Neural cell (in vitro differentiated cells): ENCODE measurements around the gene MYPN. TPM values are rescaled to one million over a fixed set of nuclear protein-coding genes. Genes with fewer than 3 reads are reported as not detected.
"Not testable (repeated sequence)": the region's sequence is repeated elsewhere in the genome, so short reads cannot be mapped to it uniquely, and the experiment has no call there.

Experiments
- H2AFZ ChIP-seq: fragments of 200-600, 300-800 bp; sonication (generic), shearing (Covaris generic); 2 replicates; pipeline ENCODE4 v1.6.0; 2014; ENCODE audit warnings: low read depth, mild to moderate bottlenecking, antibody characterized with exemption, low read length, moderate library complexity
- H3F3A ChIP-seq: fragments of 200-600 bp; shearing (Covaris generic); 2 replicates; pipeline ENCODE4 v1.6.1; 2016; ENCODE audit warnings: mild to moderate bottlenecking, moderate library complexity, mixed read lengths, antibody characterized with exemption, low read length; ENCODE audit not compliant: insufficient read depth, poor library complexity, severe bottlenecking
- H3K27ac ChIP-seq: fragments of 200-600, 300-800 bp; sonication (generic), shearing (Covaris generic); 2 replicates; pipeline ENCODE4 v1.5.1; 2014; ENCODE audit warnings: mild to moderate bottlenecking, low read length, moderate library complexity
- H3K27me3 ChIP-seq: fragments of 300-800, 200-600 bp; sonication (generic), shearing (Covaris generic); 2 replicates; pipeline ENCODE4 v1.6.0; 2014; ENCODE audit warnings: mild to moderate bottlenecking, low read depth, low read length, moderate library complexity; ENCODE audit not compliant: insufficient read depth
- H3K36me3 ChIP-seq: fragments of 300-800, 200-600 bp; sonication (generic), shearing (Covaris generic); 2 replicates; pipeline ENCODE4 v1.5.1; 2014; ENCODE audit warnings: mild to moderate bottlenecking, antibody characterized with exemption, low read length, moderate library complexity; ENCODE audit not compliant: insufficient read depth
- H3K4me2 ChIP-seq: fragments of 300-800, 200-600 bp; sonication (generic), shearing (Covaris generic); 2 replicates; pipeline ENCODE4 v1.6.0; 2014; ENCODE audit warnings: mild to moderate bottlenecking, low read length
- H3K4me3 ChIP-seq: fragments of 300-800, 200-600 bp; sonication (generic), shearing (Covaris generic); 2 replicates; pipeline ENCODE4 v1.5.1; 2014; ENCODE audit warnings: mild to moderate bottlenecking, low read length, moderate library complexity
- H3K79me2 ChIP-seq: fragments of 200-600 bp; shearing (Covaris generic); replicated peaks from 2 replicates; pipeline ENCODE4 v1.6.0; 2014; ENCODE audit warnings: mild to moderate bottlenecking, low read length, moderate library complexity; ENCODE audit not compliant: insufficient read depth
- H3K9ac ChIP-seq: fragments of 300-800, 200-600 bp; sonication (generic), shearing (Covaris generic); 2 replicates; pipeline ENCODE4 v1.6.1; 2016; ENCODE audit warnings: mild to moderate bottlenecking, low read length, mixed read lengths
- H3K9me2 ChIP-seq: fragments of 200-600 bp; shearing (Covaris generic); 2 replicates; pipeline ENCODE4 v1.6.1; 2016; ENCODE audit warnings: mild to moderate bottlenecking, low read length, mixed read lengths; ENCODE audit not compliant: insufficient read depth
- H3K9me3 ChIP-seq: fragments of 200-600, 300-800 bp; sonication (generic), shearing (Covaris generic); 2 replicates; pipeline ENCODE4 v1.6.1; 2016; ENCODE audit warnings: mild to moderate bottlenecking, mixed run types, low read length, moderate library complexity, mixed read lengths
- H4K20me1 ChIP-seq: fragments of 200-600 bp; shearing (Covaris generic); 2 replicates; pipeline ENCODE4 v1.6.1; 2016; ENCODE audit warnings: mild to moderate bottlenecking, mixed run types; ENCODE audit not compliant: insufficient read depth
- CTCF ChIP-seq: fragments of 450-650 bp; IDR thresholded peaks from 2 replicates; pipeline ENCODE4 v1.5.1; 2014; ENCODE audit warnings: antibody characterized with exemption, mild to moderate bottlenecking, moderate library complexity; ENCODE audit not compliant: poor library complexity, severe bottlenecking
- EP300 ChIP-seq: fragments of 450-650 bp; conservative IDR thresholded peaks from 2 replicates; pipeline ENCODE4 v1.6.1; 2014; ENCODE audit warnings: antibody characterized with exemption, mild to moderate bottlenecking, moderate library complexity; ENCODE audit not compliant: poor library complexity, severe bottlenecking
- EZH2 ChIP-seq: fragments of 200-600, 300-800 bp; shearing (Covaris generic), sonication (generic); IDR thresholded peaks from 2 replicates; pipeline ENCODE4 v1.6.1; 2014; ENCODE audit warnings: antibody characterized with exemption, low read length, borderline replicate concordance, mild to moderate bottlenecking; ENCODE audit not compliant: insufficient read depth, poor library complexity, severe bottlenecking
- MXI1 ChIP-seq: fragments of 450-650 bp; conservative IDR thresholded peaks from 2 replicates; pipeline ENCODE4 v1.6.1; 2014; ENCODE audit warnings: antibody characterized with exemption, mild to moderate bottlenecking; ENCODE audit not compliant: poor library complexity, severe bottlenecking
- POLR2AphosphoS5 ChIP-seq: IDR thresholded peaks from 2 replicates; pipeline ENCODE4 v1.6.1; 2012
- RAD21 ChIP-seq: fragments of 450-650 bp; conservative IDR thresholded peaks from 2 replicates; pipeline ENCODE4 v1.6.1; 2014; ENCODE audit warnings: antibody characterized with exemption, mild to moderate bottlenecking, moderate library complexity
- REST ChIP-seq: IDR thresholded peaks from 2 replicates; pipeline ENCODE4 v1.6.1; 2012; ENCODE audit warnings: borderline replicate concordance
- SMC3 ChIP-seq: fragments of 450-650 bp; conservative IDR thresholded peaks from 2 replicates; pipeline ENCODE4 v1.6.1; 2014; ENCODE audit warnings: antibody characterized with exemption, mild to moderate bottlenecking, moderate library complexity; ENCODE audit not compliant: poor library complexity
- TAF1 ChIP-seq: IDR thresholded peaks from 2 replicates; pipeline ENCODE4 v1.6.1; 2012; ENCODE audit warnings: low read depth
- polyA plus RNA-seq: library from polyadenylated mRNA; depleted of rRNA; stranded (reverse); fragments of >200 nt; gene quantifications from 2 replicates; pipeline ENCODE4 v1.2.3, GENCODE V29; 2014

Gene MYPN
- polyA plus RNA-seq, 1 donor from 2014 or later, result not detected

- Histone ChIP-seq H3K27ac (no peak overlapping the region), H3K4me2 (no peak overlapping the region), H4K20me1 (no peaks in the 10 kb centered on the region), H3F3A (no peaks in the 10 kb centered on the region), H3K36me3 (no peaks in the 10 kb centered on the region), H2AFZ (no peak overlapping the region), H3K27me3 (no peaks in the 10 kb centered on the region), H3K4me3 (no peak overlapping the region), H3K79me2 (no peaks in the 10 kb centered on the region), H3K9ac (no peak overlapping the region), H3K9me2 (no peaks in the 10 kb centered on the region), H3K9me3 (no peaks in the 10 kb centered on the region)
- TF ChIP-seq POLR2AphosphoS5 (no peak), MXI1 (no peak), REST (no peak), TAF1 (no peak), SMC3 (no peak), RAD21 (no peak), EZH2 (no peak), EP300 (no peak), CTCF (no peak)
These were observed 130.4 kb downstream of the MYPN start for GRCh38 chr10:68239596-68240150.

- no peaks in the 10 kb centered on the region for H4K20me1 ChIP-seq
- no peaks in the 10 kb centered on the region for H3K27me3 ChIP-seq
- TF ChIP-seq POLR2AphosphoS5, result no peak
- TF ChIP-seq CTCF, result no peak
These were observed 132.8 kb downstream of the MYPN start for GRCh38 chr10:68242051-68242450.

GRCh38 chr10:68246397-68246796 lies 137.1 kb downstream of the MYPN start:
- not testable (repeated sequence) for H3K9ac ChIP-seq, H3F3A ChIP-seq, H3K9me2 ChIP-seq, H4K20me1 ChIP-seq, H3K9me3 ChIP-seq, H2AFZ ChIP-seq, H3K36me3 ChIP-seq, H3K4me2 ChIP-seq, H3K4me3 ChIP-seq, H3K79me2 ChIP-seq, H3K27ac ChIP-seq, H3K27me3 ChIP-seq

More at GRCh38 chr10:68242051-68242450, 132.8 kb downstream of the MYPN start:
- Histone ChIP-seq H3K79me2 (no peaks in the 10 kb centered on the region), H3K9ac (no peak overlapping the region), H2AFZ (no peak overlapping the region), H3K4me3 (no peak overlapping the region), H3K9me2 (no peaks in the 10 kb centered on the region), H3K27ac (no peak overlapping the region), H3K36me3 (no peaks in the 10 kb centered on the region), H3K4me2 (no peak overlapping the region), H3F3A (no peaks in the 10 kb centered on the region), H3K9me3 (no peaks in the 10 kb centered on the region)
